Measurements from ENCODE around the gene ANKRD39. TPM values are rescaled to one million over a fixed set of nuclear protein-coding genes. Genes with fewer than 3 reads are reported as not detected.

ANKRD39 gene
- total RNA-seq, 1 experiment from 2014 or later, result 29.4 TPM

DNA sequence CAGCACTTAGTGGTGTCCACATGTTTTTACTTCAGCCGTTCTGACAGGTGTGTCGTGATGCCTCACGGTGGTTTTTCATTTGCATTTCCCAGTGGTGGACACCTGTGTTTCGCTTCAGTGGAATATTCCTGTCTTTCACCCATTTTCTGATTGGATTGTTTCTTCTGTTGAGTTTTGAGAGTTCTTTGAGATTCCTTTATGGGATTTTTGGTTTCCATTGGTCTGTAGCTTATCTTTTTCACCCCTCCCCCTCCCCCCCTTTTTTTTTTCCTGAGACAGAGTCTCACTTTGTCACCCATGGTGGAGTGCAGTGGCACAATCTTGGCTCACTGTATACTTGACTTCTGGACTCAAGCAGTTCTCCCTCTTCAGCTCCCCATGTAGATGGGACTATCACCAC lies 22.0 kb downstream of the ANKRD39 start:
- no peak for ATAC-seq
- no peak overlapping the region for H3K9ac ChIP-seq (ENCODE audit: low read length)
- intact Hi-C loops (cut with micrococcal nuclease), result no loop called here

GRCh38 chr2:96832754-96833507 lies 24.9 kb downstream of the ANKRD39 start:
- no peak for TF ChIP-seq EZH2phosphoT487 (IDR thresholded peaks at IDR 0.05; ENCODE audit: borderline replicate concordance, low read length)
- TF ChIP-seq, protein P1, sequence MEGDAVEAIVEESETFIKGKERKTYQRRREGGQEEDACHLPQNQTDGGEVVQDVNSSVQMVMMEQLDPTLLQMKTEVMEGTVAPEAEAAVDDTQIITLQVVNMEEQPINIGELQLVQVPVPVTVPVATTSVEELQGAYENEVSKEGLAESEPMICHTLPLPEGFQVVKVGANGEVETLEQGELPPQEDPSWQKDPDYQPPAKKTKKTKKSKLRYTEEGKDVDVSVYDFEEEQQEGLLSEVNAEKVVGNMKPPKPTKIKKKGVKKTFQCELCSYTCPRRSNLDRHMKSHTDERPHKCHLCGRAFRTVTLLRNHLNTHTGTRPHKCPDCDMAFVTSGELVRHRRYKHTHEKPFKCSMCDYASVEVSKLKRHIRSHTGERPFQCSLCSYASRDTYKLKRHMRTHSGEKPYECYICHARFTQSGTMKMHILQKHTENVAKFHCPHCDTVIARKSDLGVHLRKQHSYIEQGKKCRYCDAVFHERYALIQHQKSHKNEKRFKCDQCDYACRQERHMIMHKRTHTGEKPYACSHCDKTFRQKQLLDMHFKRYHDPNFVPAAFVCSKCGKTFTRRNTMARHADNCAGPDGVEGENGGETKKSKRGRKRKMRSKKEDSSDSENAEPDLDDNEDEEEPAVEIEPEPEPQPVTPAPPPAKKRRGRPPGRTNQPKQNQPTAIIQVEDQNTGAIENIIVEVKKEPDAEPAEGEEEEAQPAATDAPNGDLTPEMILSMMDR (conservative IDR thresholded peaks at IDR 0.05; ENCODE audit: low read depth, low read length), result no peak
- no peak for TF ChIP-seq EZH2 (IDR thresholded peaks at IDR 0.05; ENCODE audit: low read length, unreplicated experiment)
- H3K4me1 ChIP-seq (ENCODE audit: insufficient read depth, low read length), result peaks cover 11% of the 10 kb centered on the region
- peak; percentile 52 for DNase-seq
- no peak overlapping the region for H3K4me2 ChIP-seq (ENCODE audit: low read length)
- H3K36me3 ChIP-seq (ENCODE audit: low read depth, low read length), result peaks cover 12% of the 10 kb centered on the region
- H3K9ac ChIP-seq (ENCODE audit: low read length), result no peak overlapping the region
- H3F3A ChIP-seq (ENCODE audit: low read length, unreplicated experiment), result peaks cover 5% of the 10 kb centered on the region
- peak; percentile 89 for ATAC-seq
- intact Hi-C loops (cut with micrococcal nuclease), result no loop called here
- H4K20me1 ChIP-seq (ENCODE audit: low read length), result no peaks in the 10 kb centered on the region
- H3K27me3 ChIP-seq (ENCODE audit: low read length), result no peaks in the 10 kb centered on the region
- TSS peak; percentile 12 for BruUV-seq (replicated peaks)
- H3K27ac ChIP-seq (ENCODE audit: low read length), result no peak overlapping the region
- ChIA-PET CTCF (interaction anchor here (0.7 kb wide), 1 partner anchor 35 kb away, joined by 4 read pairs; no protein-coding TSS in a partner anchor), POLR2A (ENCODE audit: unreplicated experiment) (interaction anchor here (0.6 kb wide), 1 partner anchor 25 kb away, joined by 7 read pairs; no protein-coding TSS in a partner anchor)
- no peak overlapping the region for H3K4me3 ChIP-seq (ENCODE audit: low read length)
- no peaks in the 10 kb centered on the region for H3K9me2 ChIP-seq (replicated peaks; ENCODE audit: low read length)
- H3K79me2 ChIP-seq (ENCODE audit: low read length), result no peaks in the 10 kb centered on the region
- H3K9me3 ChIP-seq (ENCODE audit: low read length), result no peaks in the 10 kb centered on the region
- H2AFZ ChIP-seq (ENCODE audit: low read length), result no peak overlapping the region

More for the DNA sequence above, 22.0 kb downstream of the ANKRD39 start:
- TF ChIP-seq EZH2 (IDR thresholded peaks at IDR 0.05; ENCODE audit: low read length, unreplicated experiment) (no peak), EZH2phosphoT487 (IDR thresholded peaks at IDR 0.05; ENCODE audit: borderline replicate concordance, low read length) (no peak)
- TF ChIP-seq, protein P1 (conservative IDR thresholded peaks at IDR 0.05; ENCODE audit: low read depth, low read length), result no peak
- Histone ChIP-seq H3K4me3 (ENCODE audit: low read length) (no peak overlapping the region), H3K79me2 (ENCODE audit: low read length) (no peaks in the 10 kb centered on the region), H3K36me3 (ENCODE audit: low read depth, low read length) (peaks cover 12% of the 10 kb centered on the region), H3K4me2 (ENCODE audit: low read length) (no peak overlapping the region), H3K9me3 (ENCODE audit: low read length) (no peaks in the 10 kb centered on the region), H3F3A (ENCODE audit: low read length, unreplicated experiment) (no peaks in the 10 kb centered on the region), H3K9me2 (replicated peaks; ENCODE audit: low read length) (no peaks in the 10 kb centered on the region), H2AFZ (ENCODE audit: low read length) (no peak overlapping the region), H3K27ac (ENCODE audit: low read length) (no peak overlapping the region), H3K27me3 (ENCODE audit: low read length) (no peaks in the 10 kb centered on the region), H4K20me1 (ENCODE audit: low read length) (no peaks in the 10 kb centered on the region), H3K4me1 (ENCODE audit: insufficient read depth, low read length) (peaks cover 11% of the 10 kb centered on the region)
- no TSS peak for BruUV-seq (replicated peaks)
- ChIA-PET POLR2A (ENCODE audit: unreplicated experiment) (no interaction called here), CTCF (interaction anchor here (0.6 kb wide), 1 partner anchor 116 kb away, joined by 5 read pairs; no protein-coding TSS in a partner anchor)
- DNase-seq, result no peak

DNA sequence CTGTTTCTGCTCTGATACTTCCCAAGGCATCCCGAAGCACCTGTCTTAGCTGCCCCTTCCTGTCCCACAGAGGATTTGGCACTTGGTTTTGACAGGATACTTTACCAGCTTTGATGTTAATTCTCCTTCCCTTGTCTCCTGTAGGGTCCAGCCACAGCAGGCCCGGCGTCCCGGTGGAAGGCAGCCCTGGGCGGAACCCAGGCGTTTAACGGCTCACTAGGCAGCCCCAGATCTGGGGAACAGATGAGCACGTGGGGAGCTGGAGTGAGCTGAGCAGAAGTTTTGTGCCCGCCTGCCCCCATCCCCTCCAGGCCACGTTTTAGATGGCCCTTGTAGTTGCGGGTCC lies 25.4 kb downstream of the ANKRD39 start:
- peaks cover 12% of the 10 kb centered on the region for H3K36me3 ChIP-seq (ENCODE audit: low read depth, low read length)
- H3K9ac ChIP-seq (ENCODE audit: low read length), result no peak overlapping the region
- no peaks in the 10 kb centered on the region for H3K9me3 ChIP-seq (ENCODE audit: low read length)
- ChIA-PET CTCF (no interaction called here), POLR2A (ENCODE audit: unreplicated experiment) (no interaction called here)
- H3K79me2 ChIP-seq (ENCODE audit: low read length), result no peaks in the 10 kb centered on the region
- no TSS peak for BruUV-seq (replicated peaks)
- H3K4me3 ChIP-seq (ENCODE audit: low read length), result no peak overlapping the region
- ATAC-seq (no peak), DNase-seq (no peak)
- intact Hi-C loops (cut with micrococcal nuclease), result no loop called here
- no peaks in the 10 kb centered on the region for H4K20me1 ChIP-seq (ENCODE audit: low read length)
- no peak overlapping the region for H2AFZ ChIP-seq (ENCODE audit: low read length)
- H3K4me2 ChIP-seq (ENCODE audit: low read length), result no peak overlapping the region
- no peaks in the 10 kb centered on the region for H3K9me2 ChIP-seq (replicated peaks; ENCODE audit: low read length)
- TF ChIP-seq EZH2 (IDR thresholded peaks at IDR 0.05; ENCODE audit: low read length, unreplicated experiment), result no peak
- TF ChIP-seq, protein P1 (conservative IDR thresholded peaks at IDR 0.05; ENCODE audit: low read depth, low read length), result no peak
- no peak for TF ChIP-seq EZH2phosphoT487 (IDR thresholded peaks at IDR 0.05; ENCODE audit: borderline replicate concordance, low read length)
- no peak overlapping the region for H3K27ac ChIP-seq (ENCODE audit: low read length)
- no peaks in the 10 kb centered on the region for H3K27me3 ChIP-seq (ENCODE audit: low read length)
- peaks cover 11% of the 10 kb centered on the region for H3K4me1 ChIP-seq (ENCODE audit: insufficient read depth, low read length)
- peaks cover 5% of the 10 kb centered on the region for H3F3A ChIP-seq (ENCODE audit: low read length, unreplicated experiment)

Measured in PC-3 (cell line).